HepG2 (cell line): ENCODE measurements around the gene GRB10. TPM values are rescaled to one million over a fixed set of nuclear protein-coding genes. Genes with fewer than 3 reads are reported as not detected.
A peak's percentile ranks its signal among the peaks of the same experiment; 100 is the strongest.

ENCODE experiments used
- HMG20B ChIP-seq: conservative IDR thresholded peaks from 2 replicates; pipeline ENCODE4 v1.6.1; 2016; ENCODE audit warnings: missing genetic modification reagents, missing compliant biosample characterization
- NR2F1 ChIP-seq, 2 experiments: fragments of 450-650 bp in 1 of 2; formaldehyde crosslinking in 1 of 2; IDR thresholded peaks; 2 replicates each; pipeline versions ENCODE4 v1.5.0 to v1.6.1; 2016 to 2020; ENCODE audit warnings: mild to moderate bottlenecking in 1 of 2, missing compliant biosample characterization in 1 of 2, missing genetic modification reagents in 1 of 2, moderate library complexity in 1 of 2
- NR3C1 ChIP-seq: sonication (generic); formaldehyde crosslinking; IDR thresholded peaks from 2 replicates; pipeline ENCODE4 v1.4.0; 2020; ENCODE audit warnings: missing genetic modification reagents
- PHF8 ChIP-seq: sonication (generic); formaldehyde crosslinking; IDR thresholded peaks from 2 replicates; pipeline ENCODE4 v1.5.0; 2020; ENCODE audit warnings: missing genetic modification reagents
- PITX1 ChIP-seq: sonication (generic); formaldehyde crosslinking; IDR thresholded peaks from 2 replicates; pipeline ENCODE4 v1.5.1; 2020; ENCODE audit warnings: mild to moderate bottlenecking, missing genetic modification reagents
- PRDM4 ChIP-seq: sonication (generic); formaldehyde crosslinking; IDR thresholded peaks from 2 replicates; pipeline ENCODE4 v1.9.0; 2021; ENCODE audit warnings: missing genetic modification reagents, borderline replicate concordance
- STAG1 ChIP-seq: sonication (generic); formaldehyde crosslinking; IDR thresholded peaks from 2 replicates; pipeline ENCODE4 v1.4.0; 2020; ENCODE audit warnings: missing genetic modification reagents
- ZFP37 ChIP-seq: sonication (generic); formaldehyde crosslinking; IDR thresholded peaks from 2 replicates; pipeline ENCODE4 v1.4.0; 2020; ENCODE audit warnings: missing genetic modification reagents, borderline replicate concordance
- polyA plus RNA-seq, 8 experiments: library from polyadenylated mRNA; depleted of rRNA in 3 of 8; stranded (reverse) in 7 of 8; unstranded in 1 of 8; fragments of >200 nt; fragmentation: Illumina TruSeq in 4 of 8; extraction: Trizol in 4 of 8; gene quantifications; 2 replicates each; pipeline versions ENCODE4 v1.2.1 to v1.2.3, GENCODE V29; 2011 to 2016; ENCODE audit warnings: low read depth in 4 of 8, missing spikeins in 1 of 8, mixed read lengths in 1 of 8; ENCODE audit not compliant: insufficient read depth in 1 of 8
- total RNA-seq, 5 experiments: library from RNA; depleted of rRNA; stranded (reverse); fragments of >200 nt; fragmentation: Illumina TruSeq; extraction: Trizol; gene quantifications; 2 replicates each; pipeline ENCODE4 v1.2.3, GENCODE V29; 2016; ENCODE audit warnings: low read depth in 1 of 5
- TF ChIP-seq, protein P1 (sequence below): sonication (generic); formaldehyde crosslinking; IDR thresholded peaks from 2 replicates; pipeline ENCODE4 v1.4.0; 2020; ENCODE audit warnings: missing genetic modification reagents, borderline replicate concordance
- TF ChIP-seq, protein P2 (sequence below): sonication (generic); formaldehyde crosslinking; IDR thresholded peaks from 2 replicates; pipeline ENCODE4 v1.9.0; 2021; ENCODE audit warnings: missing genetic modification reagents, mild to moderate bottlenecking, borderline replicate concordance

GRB10 gene
- total and polyA plus RNA-seq, 2 of the 13 experiments (the other 11 are each of a cell fraction or from before 2014, with no cell fraction given) = 4.0 to 6.8 TPM

DNA sequence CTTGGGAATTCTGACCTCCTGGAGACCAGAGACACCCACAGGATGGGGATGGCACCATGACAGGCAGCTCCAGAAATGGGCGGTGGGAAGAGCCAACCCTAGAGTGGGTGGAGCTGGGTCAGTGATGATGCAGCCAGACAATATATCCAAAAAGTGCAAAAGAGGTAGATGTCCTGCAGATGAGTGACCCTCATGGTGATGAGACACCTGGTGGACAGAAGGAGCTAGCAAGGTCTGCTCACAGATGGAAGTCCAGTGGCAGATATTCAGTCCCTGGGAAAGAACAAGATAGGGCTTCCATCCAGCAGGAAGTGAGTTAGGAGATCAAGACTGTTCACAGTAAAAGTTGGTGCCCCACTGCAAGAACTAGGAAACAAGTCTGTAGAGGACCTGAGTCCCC, 19.2 kb upstream of the GRB10 start (continued):
- TF ChIP-seq PITX1 (CRISPR knock-in tag) (no peak), NR3C1 (no peak), STAG1 (CRISPR knock-in tag) (peak; percentile 45; the same call in 1 of the 2 replicates), HMG20B (CRISPR knock-in tag) (no peak), PRDM4 (CRISPR knock-in tag) (no peak), NR2F1 (CRISPR knock-in tag; IDR thresholded peaks at IDR 0.05) (no peak), ZFP37 (CRISPR knock-in tag) (no peak), PHF8 (CRISPR knock-in tag) (no peak)
- TF ChIP-seq, protein P1, sequence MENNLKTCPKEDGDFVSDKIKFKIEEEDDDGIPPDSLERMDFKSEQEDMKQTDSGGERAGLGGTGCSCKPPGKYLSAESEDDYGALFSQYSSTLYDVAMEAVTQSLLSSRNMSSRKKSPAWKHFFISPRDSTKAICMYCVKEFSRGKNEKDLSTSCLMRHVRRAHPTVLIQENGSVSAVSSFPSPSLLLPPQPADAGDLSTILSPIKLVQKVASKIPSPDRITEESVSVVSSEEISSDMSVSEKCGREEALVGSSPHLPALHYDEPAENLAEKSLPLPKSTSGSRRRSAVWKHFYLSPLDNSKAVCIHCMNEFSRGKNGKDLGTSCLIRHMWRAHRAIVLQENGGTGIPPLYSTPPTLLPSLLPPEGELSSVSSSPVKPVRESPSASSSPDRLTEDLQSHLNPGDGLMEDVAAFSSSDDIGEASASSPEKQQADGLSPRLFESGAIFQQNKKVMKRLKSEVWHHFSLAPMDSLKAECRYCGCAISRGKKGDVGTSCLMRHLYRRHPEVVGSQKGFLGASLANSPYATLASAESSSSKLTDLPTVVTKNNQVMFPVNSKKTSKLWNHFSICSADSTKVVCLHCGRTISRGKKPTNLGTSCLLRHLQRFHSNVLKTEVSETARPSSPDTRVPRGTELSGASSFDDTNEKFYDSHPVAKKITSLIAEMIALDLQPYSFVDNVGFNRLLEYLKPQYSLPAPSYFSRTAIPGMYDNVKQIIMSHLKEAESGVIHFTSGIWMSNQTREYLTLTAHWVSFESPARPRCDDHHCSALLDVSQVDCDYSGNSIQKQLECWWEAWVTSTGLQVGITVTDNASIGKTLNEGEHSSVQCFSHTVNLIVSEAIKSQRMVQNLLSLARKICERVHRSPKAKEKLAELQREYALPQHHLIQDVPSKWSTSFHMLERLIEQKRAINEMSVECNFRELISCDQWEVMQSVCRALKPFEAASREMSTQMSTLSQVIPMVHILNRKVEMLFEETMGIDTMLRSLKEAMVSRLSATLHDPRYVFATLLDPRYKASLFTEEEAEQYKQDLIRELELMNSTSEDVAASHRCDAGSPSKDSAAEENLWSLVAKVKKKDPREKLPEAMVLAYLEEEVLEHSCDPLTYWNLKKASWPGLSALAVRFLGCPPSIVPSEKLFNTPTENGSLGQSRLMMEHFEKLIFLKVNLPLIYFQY (CRISPR knock-in tag) = no peak
- TF ChIP-seq, protein P2, sequence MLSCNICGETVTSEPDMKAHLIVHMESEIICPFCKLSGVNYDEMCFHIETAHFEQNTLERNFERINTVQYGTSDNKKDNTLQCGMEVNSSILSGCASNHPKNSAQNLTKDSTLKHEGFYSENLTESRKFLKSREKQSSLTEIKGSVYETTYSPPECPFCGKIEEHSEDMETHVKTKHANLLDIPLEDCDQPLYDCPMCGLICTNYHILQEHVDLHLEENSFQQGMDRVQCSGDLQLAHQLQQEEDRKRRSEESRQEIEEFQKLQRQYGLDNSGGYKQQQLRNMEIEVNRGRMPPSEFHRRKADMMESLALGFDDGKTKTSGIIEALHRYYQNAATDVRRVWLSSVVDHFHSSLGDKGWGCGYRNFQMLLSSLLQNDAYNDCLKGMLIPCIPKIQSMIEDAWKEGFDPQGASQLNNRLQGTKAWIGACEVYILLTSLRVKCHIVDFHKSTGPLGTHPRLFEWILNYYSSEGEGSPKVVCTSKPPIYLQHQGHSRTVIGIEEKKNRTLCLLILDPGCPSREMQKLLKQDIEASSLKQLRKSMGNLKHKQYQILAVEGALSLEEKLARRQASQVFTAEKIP = no peak
- TF ChIP-seq, all 625 proteins: peak for 3
